Transverse colon (tissue), 4 donors: Measurements from ENCODE around the gene RAB10. TPM values are rescaled to one million over a fixed set of nuclear protein-coding genes. Genes with fewer than 3 reads are reported as not detected.

Experiments used
- DNase-seq: peaks from one replicate; pipeline ENCODE4 v3.0.0-alpha.2; 2019
- H3K27ac ChIP-seq, 4 donors: fragments of 200-600 bp; sonication (generic); 2 replicates each; pipeline ENCODE4 v1.5.1; 2016 to 2018; ENCODE audit warnings: inconsistent platforms in 4 of 4
- H3K27me3 ChIP-seq: fragments of 200-600 bp; sonication (generic); 2 replicates; pipeline ENCODE4 v1.5.1; 2017; ENCODE audit warnings: inconsistent platforms
- H3K36me3 ChIP-seq, 4 donors: fragments of 200-600 bp; sonication (generic); 2 replicates each; pipeline ENCODE4 v1.5.1; 2017 to 2019; ENCODE audit warnings: inconsistent platforms in 4 of 4
- H3K4me1 ChIP-seq, 4 donors: fragments of 200-600 bp; sonication (generic); 2 replicates each; pipeline ENCODE4 v1.5.1; 2017 to 2020; ENCODE audit warnings: inconsistent platforms in 4 of 4
- H3K4me3 ChIP-seq, 4 donors: fragments of 200-600 bp; sonication (generic); 1 replicate in 1 of 4; 2 replicates in 3 of 4; pipeline versions ENCODE4 v1.5.1 to v1.6.1; 2017 to 2019; ENCODE audit warnings: inconsistent platforms in 4 of 4
- H3K9me3 ChIP-seq, 2 donors: fragments of 200-600 bp; sonication (generic); 2 replicates each; pipeline ENCODE4 v1.5.1; 2017 to 2019; ENCODE audit warnings: inconsistent platforms in 2 of 2
- EP300 ChIP-seq: sonication (generic); formaldehyde crosslinking; IDR thresholded peaks from one replicate; pipeline ENCODE4 v1.6.1; 2017; ENCODE audit warnings: antibody characterized with exemption, low read depth
- POLR2A ChIP-seq: fragments of 450-650 bp; IDR thresholded peaks from one replicate; pipeline ENCODE4 v1.6.1; 2016; ENCODE audit warnings: antibody characterized with exemption, mild to moderate bottlenecking, moderate library complexity
- POLR2AphosphoS5 ChIP-seq, 3 donors: sonication (generic); formaldehyde crosslinking; IDR thresholded peaks; one replicate each; pipeline ENCODE4 v1.6.1; 2016; ENCODE audit warnings: antibody characterized with exemption in 3 of 3
- WGBS, 2 donors: methylation state at CpG; one replicate each; pipeline ENCODE4 v1.1.5; 2018; ENCODE audit warnings: low coverage in 1 of 2; 5-methylcytosine and 5-hydroxymethylcytosine counted together
- in situ Hi-C, 4 donors: fragments of 200-750 bp; cut with MboI; loops; one replicate each; pipeline versions ENCODE4 v1.15.0 to v1.15.1; 2017; ENCODE audit warnings: low sequenced_read_pairs in 3 of 4, low pct_ligation_motif_present in 1 of 4, low pct_unique_long_range_greater_than_20kb in 1 of 4
- intact Hi-C: fragments of 100-400 bp; cut with DNase I; formaldehyde crosslinking; loops from one replicate; pipeline ENCODE4 v1.15.1; 2023; ENCODE audit warnings: low total_unique reads
- total RNA-seq, 4 donors: library from RNA; depleted of rRNA; stranded (reverse); fragments of >200 nt; gene quantifications; one replicate each; pipeline ENCODE4 v1.1.0, GENCODE V29; 2016
- TF ChIP-seq, protein P1 (sequence below), 5 experiments: fragments of 200-600 bp in 3 of 5; fragments of 450-650 bp in 2 of 5; sonication (generic) in 3 of 5; IDR thresholded peaks; 1 replicate in 2 of 5; 2 replicates in 3 of 5; pipeline ENCODE4 v1.5.1; 2016 to 2017; ENCODE audit warnings: antibody characterized with exemption in 5 of 5, inconsistent platforms in 3 of 5, mild to moderate bottlenecking in 2 of 5, moderate library complexity in 1 of 5

RAB10 gene
- total RNA-seq, 4 donors from 2014 or later: 99.5 to 150 (median 144) TPM

DNA sequence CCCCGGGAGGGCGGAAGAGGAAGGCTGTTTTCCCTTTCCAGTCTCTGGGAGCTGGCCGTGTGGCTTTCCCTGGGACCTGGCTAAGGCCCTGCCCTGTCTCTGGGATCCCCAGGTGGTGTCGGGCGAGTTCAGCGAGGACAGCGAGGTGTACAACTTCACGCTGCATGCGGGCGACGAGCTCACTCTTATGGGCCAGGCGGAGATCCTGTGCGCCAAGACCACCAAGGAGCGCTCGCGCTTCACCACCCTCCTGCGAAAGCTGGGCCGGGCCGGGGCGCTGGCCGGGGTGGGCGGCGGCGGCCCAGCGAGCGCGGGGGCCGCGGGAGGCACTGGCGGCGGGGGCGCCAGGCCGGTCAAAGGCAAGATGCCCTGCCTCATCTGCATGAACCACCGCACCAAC is 150.2 kb downstream of the RAB10 start:
- H3K27me3 ChIP-seq: peaks cover 11% of the 10 kb centered on the region
- no peaks in the 10 kb centered on the region for H3K9me3 ChIP-seq
- H3K36me3 ChIP-seq: no peaks in the 10 kb centered on the region
- peak overlapping the region; percentile 30 to 65 (median 47) for H3K4me3 ChIP-seq
- in situ Hi-C loops: no loop called here
- peak overlapping the region in 2 of 4 donors; percentile 52 to 58 for H3K27ac ChIP-seq
- DNase-seq: no peak
- WGBS, 2 donors: 93% methylated on average over 27 of the region's 34 CpGs; no CpG with 5 or more reads in 1 of the 2 donors
- intact Hi-C loops: loop anchor here (5.0 kb wide), 1 partner anchor 1167 kb away; no protein-coding TSS in a partner anchor
- H3K4me1 ChIP-seq: peaks cover 9 to 17% (median 16%) of the 10 kb centered on the region in 4 donors
- TF ChIP-seq POLR2AphosphoS5 (IDR thresholded peaks at IDR 0.05) (no peak), POLR2A (no peak), EP300 (no peak)
- TF ChIP-seq, protein P1, sequence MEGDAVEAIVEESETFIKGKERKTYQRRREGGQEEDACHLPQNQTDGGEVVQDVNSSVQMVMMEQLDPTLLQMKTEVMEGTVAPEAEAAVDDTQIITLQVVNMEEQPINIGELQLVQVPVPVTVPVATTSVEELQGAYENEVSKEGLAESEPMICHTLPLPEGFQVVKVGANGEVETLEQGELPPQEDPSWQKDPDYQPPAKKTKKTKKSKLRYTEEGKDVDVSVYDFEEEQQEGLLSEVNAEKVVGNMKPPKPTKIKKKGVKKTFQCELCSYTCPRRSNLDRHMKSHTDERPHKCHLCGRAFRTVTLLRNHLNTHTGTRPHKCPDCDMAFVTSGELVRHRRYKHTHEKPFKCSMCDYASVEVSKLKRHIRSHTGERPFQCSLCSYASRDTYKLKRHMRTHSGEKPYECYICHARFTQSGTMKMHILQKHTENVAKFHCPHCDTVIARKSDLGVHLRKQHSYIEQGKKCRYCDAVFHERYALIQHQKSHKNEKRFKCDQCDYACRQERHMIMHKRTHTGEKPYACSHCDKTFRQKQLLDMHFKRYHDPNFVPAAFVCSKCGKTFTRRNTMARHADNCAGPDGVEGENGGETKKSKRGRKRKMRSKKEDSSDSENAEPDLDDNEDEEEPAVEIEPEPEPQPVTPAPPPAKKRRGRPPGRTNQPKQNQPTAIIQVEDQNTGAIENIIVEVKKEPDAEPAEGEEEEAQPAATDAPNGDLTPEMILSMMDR (IDR thresholded peaks at IDR 0.05): no peak

DNA sequence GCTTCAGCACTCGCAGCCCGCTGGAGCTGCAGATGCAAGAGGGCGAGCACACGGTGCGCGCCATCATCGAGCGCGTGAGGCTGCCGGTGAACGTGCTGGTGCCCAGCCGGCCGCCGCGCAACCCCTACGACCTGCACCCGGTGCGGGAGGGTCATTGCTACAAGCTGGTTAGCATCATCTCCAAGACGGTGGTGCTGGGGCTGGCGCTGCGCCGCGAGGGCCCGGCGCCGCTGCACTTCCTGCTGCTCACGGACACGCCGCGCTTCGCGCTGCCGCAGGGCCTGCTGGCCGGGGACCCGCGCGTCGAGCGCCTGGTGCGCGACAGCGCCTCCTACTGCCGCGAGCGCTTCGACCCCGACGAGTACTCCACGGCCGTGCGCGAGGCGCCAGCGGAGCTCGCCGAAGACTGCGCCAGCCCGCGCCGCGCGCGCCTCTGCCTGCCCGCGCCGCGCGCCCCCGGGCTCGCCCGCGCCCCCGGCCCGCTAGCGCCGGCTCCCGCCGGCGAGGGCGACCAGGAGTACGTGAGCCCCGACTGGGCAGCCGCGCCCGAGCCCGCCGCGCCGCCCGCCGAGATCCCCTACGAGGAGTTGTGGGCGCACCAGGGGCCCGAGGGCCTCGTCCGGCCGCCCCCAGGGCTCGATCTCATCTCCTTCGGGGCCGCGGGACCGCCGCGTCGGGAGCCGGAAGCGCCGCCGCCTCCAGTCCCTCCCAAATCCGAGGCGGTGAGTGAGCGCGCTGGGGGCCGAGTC is 150.8 kb downstream of the RAB10 start:
- in situ Hi-C loops: no loop called here
- WGBS, 2 donors: 4% methylated on average over 44 of the region's 114 CpGs; no CpG with 5 or more reads in 1 of the 2 donors
- DNase-seq: peak; percentile 88
- intact Hi-C loops: loop anchor here (5.0 kb wide), 1 partner anchor 1167 kb away; no protein-coding TSS in a partner anchor
- Histone ChIP-seq H3K4me1 (peaks cover 4 to 12% (median 10%) of the 10 kb centered on the region in 4 donors), H3K9me3 (no peaks in the 10 kb centered on the region), H3K4me3 (peak overlapping the region; percentile 46 to 65 (median 52)), H3K27ac (peak overlapping the region; percentile 52 to 67 (median 63)), H3K27me3 (peaks cover 7% of the 10 kb centered on the region), H3K36me3 (no peaks in the 10 kb centered on the region)
- TF ChIP-seq POLR2AphosphoS5 (IDR thresholded peaks at IDR 0.05) (peak in 1 of 3 donors; percentile 45), EP300 (no peak), POLR2A (no peak)
- TF ChIP-seq, protein P1 (IDR thresholded peaks at IDR 0.05): peak in 4 of 5 experiments; percentile 39 to 67 (median 56)

DNA sequence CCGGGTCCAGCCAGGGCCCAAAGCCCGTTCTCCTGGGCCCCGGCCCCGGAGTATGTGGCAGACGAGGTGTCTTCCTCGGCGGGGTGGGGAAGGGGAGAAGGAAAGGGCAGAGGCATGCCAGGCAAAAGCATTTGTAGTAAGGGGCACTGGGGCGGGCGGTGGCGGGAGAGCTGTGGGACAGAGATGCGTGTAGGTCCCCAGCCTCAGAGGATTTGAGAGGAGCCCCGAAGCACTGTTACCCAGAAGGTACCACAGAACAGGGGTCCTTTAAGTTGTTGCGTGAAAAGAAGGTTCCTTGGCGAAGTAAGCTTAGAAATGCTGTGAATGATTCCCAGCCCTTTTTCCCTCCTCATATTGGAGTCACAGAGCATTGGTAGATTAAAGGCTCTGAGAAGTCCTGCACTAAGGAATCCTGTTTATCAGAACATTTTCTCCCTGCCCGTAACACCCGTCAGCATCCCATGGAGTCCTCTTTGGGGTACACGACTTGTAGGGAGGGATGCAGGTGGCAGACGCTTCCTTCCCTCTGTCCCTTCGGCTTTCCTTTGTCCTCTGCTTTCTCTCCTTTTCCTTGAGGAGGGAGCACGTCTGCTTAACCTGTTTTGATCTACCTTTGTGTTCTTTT is 151.5 kb downstream of the RAB10 start:
- in situ Hi-C loops: no loop called here
- 50 to 82% methylated on average over 6 to 20 of the region's 20 CpGs for WGBS, 2 donors
- Histone ChIP-seq H3K4me1 (peaks cover 4 to 12% (median 10%) of the 10 kb centered on the region in 4 donors), H3K9me3 (no peaks in the 10 kb centered on the region), H3K27ac (peak overlapping the region; percentile 44 to 67 (median 63)), H3K36me3 (no peaks in the 10 kb centered on the region), H3K27me3 (no peaks in the 10 kb centered on the region), H3K4me3 (peak overlapping the region; percentile 46 to 65 (median 52))
- DNase-seq: no peak
- intact Hi-C loops: no loop called here
- TF ChIP-seq, protein P1 (IDR thresholded peaks at IDR 0.05): no peak
- TF ChIP-seq POLR2A (no peak), EP300 (no peak), POLR2AphosphoS5 (IDR thresholded peaks at IDR 0.05) (no peak)
